ENCODE data around the gene FSTL5.

FSTL5 gene

DNA sequence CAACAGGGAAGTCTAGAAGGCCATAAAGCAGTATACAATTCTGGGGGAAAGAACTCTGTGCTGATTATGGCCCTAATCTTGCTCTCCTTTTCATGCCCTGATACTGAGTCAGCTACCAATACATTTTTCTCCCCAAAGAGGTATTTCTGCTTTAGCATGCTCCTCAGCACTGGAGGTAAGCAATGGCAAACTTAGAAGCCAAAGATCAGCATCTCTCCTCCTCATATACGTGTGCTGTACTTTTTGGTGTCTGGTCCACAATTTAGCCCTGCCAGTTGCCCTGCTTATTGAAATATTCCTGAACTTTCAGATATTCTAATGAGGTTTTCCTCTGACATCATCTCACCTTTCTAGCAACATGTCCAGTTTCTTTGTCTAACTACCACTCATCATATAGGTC is 226.2 kb downstream of the FSTL5 start:
- no peak for DNase-seq (ENCODE audit: low read depth)

DNA sequence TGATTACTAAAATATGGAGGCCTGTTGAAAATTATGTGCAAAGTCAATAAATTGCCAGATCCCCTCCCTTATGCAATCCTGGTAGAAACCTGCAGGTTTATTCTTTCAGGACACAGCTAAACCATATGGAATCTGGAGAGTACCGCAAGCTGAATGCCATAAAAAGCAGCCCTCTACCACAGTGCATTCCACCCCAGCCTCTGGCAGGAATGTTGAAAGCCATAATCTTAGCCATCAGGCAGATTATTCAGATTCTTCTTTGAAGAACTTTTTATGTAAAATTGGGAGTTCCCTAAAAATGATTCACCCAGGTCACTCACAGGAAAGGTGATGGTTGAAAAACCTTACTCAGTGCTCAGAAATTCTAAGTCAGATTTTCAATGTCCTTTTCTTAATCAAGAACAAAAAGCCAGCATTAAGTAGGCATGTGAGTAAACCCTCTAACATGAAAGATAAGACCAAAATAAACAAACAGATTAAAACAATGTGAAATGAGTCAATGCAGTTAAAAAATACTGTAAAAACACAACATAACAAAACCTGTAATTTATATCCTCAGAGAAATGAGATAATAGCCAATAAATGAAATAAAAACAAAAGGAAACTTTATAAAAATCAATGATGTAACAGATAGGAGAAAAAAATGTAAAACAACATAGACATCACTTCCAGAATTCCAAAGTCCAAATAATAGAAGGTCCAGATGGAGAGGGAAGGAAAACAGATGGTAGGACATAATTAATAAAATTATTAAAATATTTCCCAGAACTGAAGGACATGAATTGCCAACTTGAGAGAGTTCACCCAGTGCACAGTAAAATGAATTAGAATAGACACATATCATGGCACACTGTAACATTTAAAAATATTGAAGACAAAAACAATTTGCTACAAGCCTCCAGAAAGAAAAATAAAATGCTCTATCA is 226.9 kb downstream of the FSTL5 start:
- no peak for DNase-seq (ENCODE audit: low read depth)

DNA sequence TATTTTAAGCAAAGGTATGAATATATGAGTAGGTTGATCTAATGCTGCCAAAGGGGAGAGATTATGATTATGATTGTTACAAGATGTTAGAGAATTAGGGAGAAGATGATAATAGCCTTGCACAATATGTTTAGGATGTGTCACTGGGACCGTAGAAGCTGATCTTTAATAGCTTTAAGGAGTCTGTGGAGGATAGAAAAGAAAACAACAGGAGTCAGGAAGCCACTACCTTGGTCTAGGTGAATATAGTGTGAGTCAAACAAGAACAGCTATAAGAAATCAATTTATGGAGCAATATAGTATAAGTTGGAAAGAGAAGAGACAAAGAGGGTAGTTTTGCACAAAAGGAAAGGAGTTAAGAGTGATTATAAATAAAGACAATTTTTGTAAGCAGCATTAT is 232.7 kb downstream of the FSTL5 start:
- no peak for DNase-seq (ENCODE audit: low read depth)

DNA sequence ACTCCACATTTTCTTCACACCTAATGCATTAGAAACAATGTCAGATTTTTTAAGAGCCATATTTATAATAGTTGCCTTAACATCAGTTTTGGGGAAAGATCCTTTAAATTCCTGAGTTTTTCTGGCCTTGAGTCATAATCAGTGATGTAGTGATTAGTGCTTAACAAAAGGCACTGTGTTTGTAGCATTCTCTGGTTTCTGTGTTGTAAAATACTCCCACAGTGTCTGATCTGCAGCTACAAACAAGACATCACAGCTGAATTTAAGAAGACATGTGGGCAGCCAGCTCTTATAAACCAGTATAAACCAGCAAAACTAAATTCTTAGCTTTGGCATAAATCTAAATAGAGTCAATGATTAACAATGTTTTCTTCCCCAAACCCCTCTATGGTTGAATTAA is 233.8 kb downstream of the FSTL5 start:
- DNase-seq (ENCODE audit: low read depth), result no peak

GRCh38 chr4:161926033-161926828 is 237.6 kb downstream of the FSTL5 start:
- no peak for DNase-seq (ENCODE audit: low read depth)

DNA sequence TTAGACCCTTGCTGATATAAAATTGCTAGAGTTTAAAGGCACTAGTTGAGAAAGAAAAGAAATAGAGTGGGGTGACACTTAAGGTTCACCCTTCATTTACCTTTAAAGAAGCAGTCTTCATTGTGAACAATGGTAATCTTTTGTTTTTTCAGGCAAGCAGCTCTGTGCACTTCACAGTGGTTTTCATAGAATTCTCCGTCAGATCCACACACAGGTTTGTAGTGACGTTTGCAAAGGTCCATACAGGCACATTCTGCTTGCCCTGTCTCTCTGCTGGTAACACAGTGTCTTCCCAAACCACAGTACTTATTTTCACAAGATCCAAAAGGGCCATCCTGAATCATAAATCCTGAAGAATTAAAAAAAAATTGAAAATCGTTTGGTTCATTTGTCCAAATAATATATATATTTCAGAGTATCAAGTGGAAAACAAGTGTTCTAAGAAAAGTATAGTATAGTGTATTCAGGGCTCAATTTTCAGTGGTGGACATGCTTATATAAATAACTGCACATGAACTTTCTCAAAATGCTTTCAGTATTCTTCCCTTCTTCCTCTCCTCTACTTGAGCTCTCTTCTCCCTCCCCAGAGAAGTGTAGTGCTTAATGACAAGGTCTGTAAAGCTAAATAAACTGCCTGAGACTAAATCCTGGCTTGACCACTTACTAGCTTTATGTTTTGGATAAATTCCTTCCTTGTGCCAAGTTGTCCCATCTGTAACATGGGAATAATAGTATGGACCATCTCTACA is 243.3 kb downstream of the FSTL5 start:
- no peak for DNase-seq (ENCODE audit: low read depth)

DNA sequence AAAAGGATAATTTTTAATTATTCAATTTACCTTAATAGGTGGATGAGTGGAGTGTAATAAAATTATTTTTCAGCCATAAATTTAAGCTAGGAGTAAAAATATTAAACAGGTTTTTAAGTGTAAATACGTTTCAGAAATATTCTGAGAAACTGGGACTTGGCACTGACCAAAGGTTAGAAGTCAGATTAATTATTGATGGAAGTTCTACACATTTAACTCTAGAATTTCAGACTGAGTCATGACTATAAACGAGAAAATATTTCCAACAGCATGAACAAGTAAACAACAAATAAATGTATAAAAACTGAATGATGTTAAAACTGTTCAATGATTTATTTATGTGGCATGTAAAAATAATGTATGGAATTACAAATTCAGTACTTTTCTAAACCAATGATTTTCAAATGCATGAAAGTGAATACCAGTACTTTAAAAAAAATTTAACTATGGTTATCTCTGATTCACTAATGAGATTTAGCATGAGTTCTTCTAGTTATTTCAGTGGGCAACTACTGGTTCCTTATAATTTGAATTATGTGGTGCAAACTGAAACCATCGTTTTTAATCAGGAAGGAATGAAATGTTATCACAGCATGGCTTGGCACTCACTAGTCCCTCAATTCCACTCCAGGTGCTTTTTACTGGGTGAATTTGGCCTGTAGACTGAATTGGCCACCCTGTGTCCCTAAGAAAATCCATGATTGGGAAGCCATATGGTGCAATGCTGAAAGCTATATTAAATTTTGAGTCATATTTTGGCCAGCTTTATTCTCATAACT is 244.2 kb downstream of the FSTL5 start:
- DNase-seq (ENCODE audit: low read depth), result no peak

GRCh38 chr4:161916035-161916434 is 247.8 kb downstream of the FSTL5 start:
- DNase-seq (ENCODE audit: low read depth), result no peak

DNA sequence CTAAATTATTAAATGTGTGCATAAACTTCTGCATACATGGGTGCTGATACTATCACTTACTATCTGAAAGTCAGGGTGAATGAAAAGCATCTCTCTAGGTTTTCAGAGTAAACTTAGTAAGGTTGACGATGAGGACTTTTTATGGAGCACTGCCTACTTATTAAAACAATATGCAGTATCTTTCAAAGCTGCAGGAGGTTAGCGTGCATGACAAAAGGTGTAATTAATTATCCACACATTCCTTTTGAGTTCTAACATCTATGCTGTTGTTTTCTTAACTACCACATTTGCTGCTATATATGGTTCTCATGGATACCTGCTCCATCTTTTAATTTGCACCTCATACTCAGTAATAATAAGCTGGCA is 256.2 kb downstream of the FSTL5 start:
- no peak for DNase-seq (ENCODE audit: low read depth)

DNA sequence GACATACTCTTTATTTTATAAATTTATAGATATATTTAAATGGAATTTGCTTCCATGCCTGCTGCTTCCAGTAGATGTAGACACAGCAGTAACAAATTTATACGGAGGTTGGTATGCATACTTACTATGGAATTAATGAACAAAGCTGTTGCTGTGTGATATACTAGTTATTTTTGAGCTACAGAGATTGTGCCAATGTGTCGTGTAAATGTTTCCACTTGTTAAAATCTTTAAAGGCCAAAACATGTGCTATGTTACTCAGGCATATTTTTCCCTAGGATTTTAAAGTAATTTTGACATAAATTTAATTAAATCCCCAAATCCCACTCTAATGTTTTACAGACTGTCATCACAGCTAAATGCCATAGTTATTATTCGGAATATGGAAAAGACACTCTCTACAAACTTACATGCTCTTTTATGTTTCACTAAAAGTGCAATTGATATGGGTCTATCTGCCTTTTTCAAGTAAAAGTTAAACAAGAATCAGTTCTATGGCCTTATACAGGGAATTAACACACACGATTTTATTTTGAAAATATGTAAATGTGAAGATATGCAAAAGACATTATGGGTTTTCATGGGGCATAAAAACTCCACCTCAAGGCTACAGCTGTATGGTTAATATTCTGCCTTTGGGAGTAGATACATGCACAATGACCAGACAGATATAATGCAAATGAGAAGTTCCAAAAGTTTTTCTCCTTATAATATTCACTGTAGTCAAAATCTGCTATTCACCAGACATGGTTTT is 256.8 kb downstream of the FSTL5 start:
- DNase-seq (ENCODE audit: low read depth), result no peak

DNA sequence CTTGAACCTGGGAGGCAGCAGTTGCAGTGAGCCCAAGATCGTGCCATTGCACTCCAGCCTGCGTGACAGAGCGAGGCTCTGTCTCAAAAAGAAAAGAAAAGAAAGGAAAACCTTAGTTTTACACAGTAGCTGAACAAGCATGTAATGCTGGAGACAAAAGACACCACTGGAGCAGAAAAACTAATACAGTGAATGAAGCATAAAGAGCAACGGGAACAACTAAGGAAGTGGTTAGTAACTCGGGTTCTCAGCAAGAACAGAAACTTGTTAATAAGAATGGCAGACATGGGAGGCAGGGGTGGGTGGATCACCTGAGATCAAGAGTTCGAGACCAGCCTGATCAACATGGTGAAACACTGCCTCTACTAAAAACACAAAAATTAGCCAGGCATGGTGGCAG is 263.7 kb downstream of the FSTL5 start:
- DNase-seq (ENCODE audit: low read depth), result no peak

- no peak for DNase-seq (ENCODE audit: low read depth)
Observed at GRCh38 chr4:161894493-161895167, 269.2 kb downstream of the FSTL5 start.

GRCh38 chr4:161894014-161894413 is 269.8 kb downstream of the FSTL5 start:
- DNase-seq (ENCODE audit: low read depth), result no peak

GRCh38 chr4:161893566-161893965 is 270.2 kb downstream of the FSTL5 start:
- no peak for DNase-seq (ENCODE audit: low read depth)

DNA sequence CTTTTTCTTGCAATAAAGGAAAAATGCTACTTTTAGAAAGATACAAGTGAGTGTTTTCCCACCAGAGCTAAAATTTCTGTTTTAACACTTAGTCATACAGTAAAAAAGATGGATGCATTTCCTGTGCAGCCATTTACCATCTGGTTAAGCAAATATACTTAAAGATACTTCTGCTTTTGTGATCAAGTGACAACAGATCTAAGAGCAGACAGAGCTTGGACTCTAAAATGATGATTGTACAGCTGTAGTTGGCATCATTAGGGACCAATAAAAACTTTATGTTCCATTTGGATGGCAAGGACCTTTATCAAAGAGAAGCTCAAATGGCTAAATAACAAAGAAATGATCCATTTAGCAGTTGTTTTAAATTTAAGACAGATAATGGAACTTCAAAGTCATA is 270.8 kb downstream of the FSTL5 start:
- no peak for DNase-seq (ENCODE audit: low read depth)

DNA sequence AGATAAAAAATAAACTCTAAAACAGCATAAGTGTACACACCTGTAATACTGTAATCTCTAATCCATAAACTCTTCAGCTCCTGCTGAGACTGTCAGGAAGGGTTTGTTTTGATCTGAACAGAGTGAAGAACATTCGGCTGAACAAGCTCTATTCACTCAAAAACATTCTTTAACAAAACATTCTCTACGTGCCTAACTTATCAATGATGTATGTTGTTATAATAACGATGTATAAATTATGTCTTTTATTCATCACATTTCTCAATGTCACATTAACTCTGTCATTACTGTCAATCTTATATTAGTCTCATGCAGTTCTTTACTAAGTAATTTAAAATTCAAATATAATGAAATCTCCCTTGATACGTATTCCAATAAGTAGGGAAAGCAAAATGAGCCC is 280.6 kb downstream of the FSTL5 start:
- DNase-seq (ENCODE audit: low read depth), result no peak

DNA sequence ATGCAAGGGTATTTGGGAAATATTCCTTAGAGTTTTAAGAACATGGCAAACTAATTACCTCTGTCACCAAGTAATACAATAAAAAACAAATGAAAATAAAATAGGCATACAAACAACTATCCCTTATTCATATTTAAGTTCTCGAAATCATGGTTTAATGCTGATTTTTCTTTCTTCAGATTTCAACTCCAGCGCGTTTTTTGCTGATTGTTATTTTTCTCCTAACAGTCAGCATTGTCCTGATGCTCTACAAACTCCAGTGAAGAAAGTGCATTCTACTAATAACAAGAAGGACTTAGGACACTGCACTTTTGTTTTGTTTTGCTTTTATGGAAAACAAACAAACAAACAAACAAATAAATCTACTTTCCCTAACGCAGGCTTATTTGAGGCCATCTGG is 282.4 kb downstream of the FSTL5 start:
- DNase-seq (ENCODE audit: low read depth), result no peak

- DNase-seq (ENCODE audit: low read depth), result no peak
Observed at GRCh38 chr4:161869511-161869910, 294.3 kb downstream of the FSTL5 start.

GRCh38 chr4:161856711-161857326 is 307.0 kb downstream of the FSTL5 start:
- DNase-seq (ENCODE audit: low read depth), result no peak

DNA sequence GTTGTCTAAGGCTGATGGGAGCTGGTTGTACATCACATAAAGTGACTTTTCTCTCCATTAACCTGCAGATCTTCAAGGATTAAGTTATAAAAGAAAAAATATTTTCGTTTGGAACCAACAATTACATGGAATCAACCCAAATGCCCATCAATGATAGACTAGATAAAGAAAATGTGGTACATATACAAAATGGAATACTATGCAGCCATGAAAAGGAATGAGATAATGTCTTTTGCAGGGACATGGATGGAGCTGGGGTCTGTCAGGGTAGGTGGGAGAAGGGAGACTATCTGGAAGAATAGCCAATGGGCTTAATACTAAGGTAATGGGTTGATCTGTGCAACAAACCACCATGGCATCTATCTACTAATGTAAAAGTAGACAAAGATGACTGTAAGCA is 313.2 kb downstream of the FSTL5 start:
- DNase-seq (ENCODE audit: low read depth), result no peak
